ENCODE measurements around the gene MORF4L2. TPM values are rescaled to one million over a fixed set of nuclear protein-coding genes. Genes with fewer than 3 reads are reported as not detected.

MORF4L2 gene
- total and polyA plus RNA-seq, 9 of the 15 experiments (the other 6 are each of a cell fraction or from before 2014, with no cell fraction given): 324 to 781 (median 420) TPM

GRCh38 chrX:103628386-103629317 lies 57.8 kb downstream of the MORF4L2 start, which contains the start of gene TCEAL1:
TCEAL1 (plus strand) TSS chrX:103628975; CDS start chrX:103629917, 942 bp downstream.
- FAIRE-seq: no peak
- BruUV-seq (replicated peaks): TSS peak; percentile 82
- 4% methylated on average over 19 of the region's 32 CpGs for WGBS (ENCODE audit: insufficient coverage, low coverage, missing lambda C conversion rate)
- TF ChIP-seq ZNF518B (CRISPR knock-in tag; IDR thresholded peaks at IDR 0.05) (no peak), ATF1 (CRISPR knock-in tag; IDR thresholded peaks at IDR 0.05) (no peak), ATF1 (tag; IDR thresholded peaks at IDR 0.05) (peak; percentile 35; the same call in 1 of the 2 replicates), PTRF (tag; IDR thresholded peaks at IDR 0.05) (no peak), USF1 (CRISPR knock-in tag; IDR thresholded peaks at IDR 0.05) (peak; percentile 90), ARID3A (IDR thresholded peaks at IDR 0.05; ENCODE audit: borderline replicate concordance, low read depth, low read length) (no peak), KDM4B (IDR thresholded peaks at IDR 0.05; ENCODE audit: borderline replicate concordance in 2 of 2, low read depth in 1 of 2) (no peak), NFIC (IDR thresholded peaks at IDR 0.05) (no peak), CREBBP (IDR thresholded peaks at IDR 0.05; ENCODE audit: low read depth, low read length) (no peak), BHLHE40 (IDR thresholded peaks at IDR 0.05; ENCODE audit: low read length) (peak; percentile 67), FUS (optimal IDR thresholded peaks at IDR 0.05; ENCODE audit: low read depth, low read length) (no peak), SAP30 (IDR thresholded peaks at IDR 0.05; ENCODE audit: borderline replicate concordance, insufficient read depth, low read depth, low read length, poor library complexity, severe bottlenecking) (no peak), KDM5B (IDR thresholded peaks at IDR 0.05; ENCODE audit: insufficient replicate concordance, low read depth, low read length) (peak; percentile 13)

More at GRCh38 chrX:103628386-103629317, 57.8 kb downstream of the MORF4L2 start, which contains the start of gene TCEAL1:
- peak; percentile 5 to 39 (median 8) for DNase-seq (ENCODE audit: extremely low read depth in 1 of 4, low spot score in 3 of 4)
- H3K36me3 ChIP-seq (ENCODE audit: control insufficient read depth, insufficient read depth, low read length): no peaks in the 10 kb centered on the region
- intact Hi-C loops (cut with micrococcal nuclease): no loop called here
- peak within 1 kb of the TSS; percentile 19; the same call in 2 of the 3 replicates for H3K27ac ChIP-seq (ENCODE audit: extremely low read depth, low read depth, low read length)
- no peaks in the 10 kb centered on the region for H4K20me1 ChIP-seq (replicated peaks; ENCODE audit: control insufficient read depth, insufficient read depth, low read length)
- in situ Hi-C loops (cut with MboI): no loop called here
- peak within 1 kb of the TSS; percentile 39 to 70; a peak in 3 of 4 replicates for H3K9ac ChIP-seq (ENCODE audit: insufficient read depth in 1 of 2, low read depth in 2 of 2, low read length in 2 of 2)
- H3K9me1 ChIP-seq (ENCODE audit: control insufficient read depth, insufficient read depth, low read length): no peaks in the 10 kb centered on the region
- peaks cover 0 to 5% of the 10 kb centered on the region in 2 experiments; a peak in 3 of 5 replicates for H3K4me1 ChIP-seq (replicated peaks in 1 of 2; ENCODE audit: control insufficient read depth in 2 of 2, insufficient read depth in 2 of 2, low read length in 2 of 2)
- CTCF ChIA-PET (ENCODE audit: low intra/inter-chr PET ratio): interaction anchor here (0.6 kb wide), 1 partner anchor 72 kb away, joined by 7 read pairs; no protein-coding TSS in a partner anchor
- ATAC-seq: peak; percentile 54
- H3K9me3 ChIP-seq (replicated peaks; ENCODE audit: control insufficient read depth, insufficient read depth, low read depth, low read length): no peaks in the 10 kb centered on the region
- POLR2A ChIA-PET: interaction anchor here (1.3 kb wide), 1 partner anchor 15 kb away, joined by 3 read pairs; no protein-coding TSS in a partner anchor
- H3K27me3 ChIP-seq (ENCODE audit: control insufficient read depth in 2 of 2, insufficient read depth in 2 of 2, low read length in 2 of 2): no peaks in the 10 kb centered on the region
- H3K79me2 ChIP-seq (ENCODE audit: control insufficient read depth, insufficient read depth, low read length): no peaks in the 10 kb centered on the region
- H3K4me3 ChIP-seq: peak within 1 kb of the TSS; percentile 45
- peak within 1 kb of the TSS; percentile 73 for H3K4me2 ChIP-seq (ENCODE audit: insufficient read depth, low read length)
- peak within 1 kb of the TSS; percentile 82 for H2AFZ ChIP-seq (ENCODE audit: low read depth, low read length)

Data from K562 (cell line).